ENCODE results near the gene CNOT10.
"Not testable (repeated sequence)": the region's sequence is repeated elsewhere in the genome, so short reads cannot be mapped to it uniquely, and the experiment has no call there.

Gene CNOT10

DNA sequence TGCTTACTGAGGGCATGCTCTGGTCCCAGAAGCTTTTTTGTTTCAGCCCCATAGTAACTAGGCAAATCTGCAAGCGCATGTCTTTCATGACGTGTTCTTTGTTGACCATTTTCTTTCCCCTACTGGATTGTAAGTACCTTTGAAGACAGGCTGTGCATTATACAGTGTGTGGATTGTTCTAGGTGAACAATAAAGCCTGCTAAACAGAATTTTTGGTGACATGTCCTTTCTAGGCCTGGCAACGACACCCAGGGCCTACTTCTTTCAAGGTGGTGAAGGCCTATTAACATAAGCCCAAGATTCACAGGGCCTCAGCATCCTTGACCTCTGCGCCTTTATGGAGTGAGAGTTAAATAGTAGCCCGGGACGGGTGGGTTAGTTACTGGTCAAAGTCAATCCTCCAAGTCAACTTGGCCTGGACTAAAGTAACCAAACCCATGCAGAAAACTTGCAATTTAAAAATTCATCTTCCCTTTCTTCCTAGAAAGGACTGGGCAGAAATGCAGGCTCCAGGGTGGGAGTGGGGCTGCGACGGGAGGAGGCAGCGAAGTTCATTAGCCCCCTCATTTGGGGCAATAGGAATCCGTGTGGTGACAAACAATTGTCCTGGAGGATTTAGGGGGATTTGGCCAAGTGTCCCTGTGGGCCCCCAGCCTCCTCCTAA, 95.2 kb downstream of the CNOT10 start:
- H3K79me2 ChIP-seq (ENCODE audit: control insufficient read depth, low read length): no peaks in the 10 kb centered on the region
- TF ChIP-seq, protein P1, sequence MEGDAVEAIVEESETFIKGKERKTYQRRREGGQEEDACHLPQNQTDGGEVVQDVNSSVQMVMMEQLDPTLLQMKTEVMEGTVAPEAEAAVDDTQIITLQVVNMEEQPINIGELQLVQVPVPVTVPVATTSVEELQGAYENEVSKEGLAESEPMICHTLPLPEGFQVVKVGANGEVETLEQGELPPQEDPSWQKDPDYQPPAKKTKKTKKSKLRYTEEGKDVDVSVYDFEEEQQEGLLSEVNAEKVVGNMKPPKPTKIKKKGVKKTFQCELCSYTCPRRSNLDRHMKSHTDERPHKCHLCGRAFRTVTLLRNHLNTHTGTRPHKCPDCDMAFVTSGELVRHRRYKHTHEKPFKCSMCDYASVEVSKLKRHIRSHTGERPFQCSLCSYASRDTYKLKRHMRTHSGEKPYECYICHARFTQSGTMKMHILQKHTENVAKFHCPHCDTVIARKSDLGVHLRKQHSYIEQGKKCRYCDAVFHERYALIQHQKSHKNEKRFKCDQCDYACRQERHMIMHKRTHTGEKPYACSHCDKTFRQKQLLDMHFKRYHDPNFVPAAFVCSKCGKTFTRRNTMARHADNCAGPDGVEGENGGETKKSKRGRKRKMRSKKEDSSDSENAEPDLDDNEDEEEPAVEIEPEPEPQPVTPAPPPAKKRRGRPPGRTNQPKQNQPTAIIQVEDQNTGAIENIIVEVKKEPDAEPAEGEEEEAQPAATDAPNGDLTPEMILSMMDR (IDR thresholded peaks at IDR 0.05; ENCODE audit: low read depth, low read length, poor library complexity, severe bottlenecking): no peak
- no peak for TF ChIP-seq EZH2phosphoT487 (IDR thresholded peaks at IDR 0.05; ENCODE audit: borderline replicate concordance, low read length)
- no peak overlapping the region for H3K27ac ChIP-seq (ENCODE audit: low read depth, low read length)
- H3K4me1 ChIP-seq (ENCODE audit: control insufficient read depth, low read length): peaks cover 9% of the 10 kb centered on the region
- no peaks in the 10 kb centered on the region for H3F3A ChIP-seq (ENCODE audit: control insufficient read depth, insufficient read depth)
- peaks cover 6% of the 10 kb centered on the region; the same call in 1 of the 2 replicates for H4K20me1 ChIP-seq (ENCODE audit: control insufficient read depth, insufficient read depth, low read depth, low read length)
- no peaks in the 10 kb centered on the region for H3K27me3 ChIP-seq (ENCODE audit: control insufficient read depth, low read length)
- peak overlapping the region; percentile 77 for H3K4me3 ChIP-seq (ENCODE audit: low read length)
- H3K36me3 ChIP-seq (ENCODE audit: control insufficient read depth, low read length): no peaks in the 10 kb centered on the region
- peak overlapping the region; percentile 97 for H3K4me2 ChIP-seq (ENCODE audit: low read length)
- H3K9me2 ChIP-seq (replicated peaks; ENCODE audit: control insufficient read depth, low read length): no peaks in the 10 kb centered on the region
- no peaks in the 10 kb centered on the region for H3K9me3 ChIP-seq (ENCODE audit: control insufficient read depth, insufficient read depth, low read length)

DNA sequence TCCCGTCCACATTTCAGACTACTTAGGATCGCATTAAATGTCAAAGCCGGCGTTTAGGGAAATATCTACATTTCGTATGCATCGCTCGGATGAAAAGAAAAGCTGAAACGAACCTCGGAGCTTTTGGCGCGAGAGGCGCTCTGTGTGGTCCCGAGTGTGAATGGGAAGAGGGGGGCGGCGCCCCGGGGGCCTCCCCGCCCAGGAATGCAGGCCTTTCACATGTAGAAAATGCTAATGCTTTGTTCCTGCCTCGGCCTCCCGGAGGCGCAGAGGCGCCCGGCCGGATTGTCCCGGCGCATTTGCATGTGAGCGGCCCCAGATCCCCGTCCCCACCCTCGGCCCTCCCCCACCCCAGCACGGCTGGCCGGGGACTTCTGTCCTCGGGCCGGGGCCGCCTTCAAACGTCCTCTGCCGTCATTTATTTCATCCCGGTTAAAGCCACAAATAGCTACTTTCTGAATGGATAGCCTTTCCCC, 95.8 kb downstream of the CNOT10 start:
- no peaks in the 10 kb centered on the region for H3K9me2 ChIP-seq (replicated peaks; ENCODE audit: control insufficient read depth, low read length)
- peak overlapping the region; percentile 97 for H3K4me2 ChIP-seq (ENCODE audit: low read length)
- no peaks in the 10 kb centered on the region for H3K9me3 ChIP-seq (ENCODE audit: control insufficient read depth, insufficient read depth, low read length)
- peak overlapping the region; percentile 77 for H3K4me3 ChIP-seq (ENCODE audit: low read length)
- H3K27me3 ChIP-seq (ENCODE audit: control insufficient read depth, low read length): no peaks in the 10 kb centered on the region
- H3F3A ChIP-seq (ENCODE audit: control insufficient read depth, insufficient read depth): no peaks in the 10 kb centered on the region
- H3K36me3 ChIP-seq (ENCODE audit: control insufficient read depth, low read length): no peaks in the 10 kb centered on the region
- no peaks in the 10 kb centered on the region for H3K79me2 ChIP-seq (ENCODE audit: control insufficient read depth, low read length)
- H4K20me1 ChIP-seq (ENCODE audit: control insufficient read depth, insufficient read depth, low read depth, low read length): peaks cover 6% of the 10 kb centered on the region; the same call in 1 of the 2 replicates
- no peak overlapping the region for H3K27ac ChIP-seq (ENCODE audit: low read depth, low read length)
- H3K4me1 ChIP-seq (ENCODE audit: control insufficient read depth, low read length): peaks cover 9% of the 10 kb centered on the region
- no peak for TF ChIP-seq EZH2phosphoT487 (IDR thresholded peaks at IDR 0.05; ENCODE audit: borderline replicate concordance, low read length)
- TF ChIP-seq, protein P1 (IDR thresholded peaks at IDR 0.05; ENCODE audit: low read depth, low read length, poor library complexity, severe bottlenecking): no peak

DNA sequence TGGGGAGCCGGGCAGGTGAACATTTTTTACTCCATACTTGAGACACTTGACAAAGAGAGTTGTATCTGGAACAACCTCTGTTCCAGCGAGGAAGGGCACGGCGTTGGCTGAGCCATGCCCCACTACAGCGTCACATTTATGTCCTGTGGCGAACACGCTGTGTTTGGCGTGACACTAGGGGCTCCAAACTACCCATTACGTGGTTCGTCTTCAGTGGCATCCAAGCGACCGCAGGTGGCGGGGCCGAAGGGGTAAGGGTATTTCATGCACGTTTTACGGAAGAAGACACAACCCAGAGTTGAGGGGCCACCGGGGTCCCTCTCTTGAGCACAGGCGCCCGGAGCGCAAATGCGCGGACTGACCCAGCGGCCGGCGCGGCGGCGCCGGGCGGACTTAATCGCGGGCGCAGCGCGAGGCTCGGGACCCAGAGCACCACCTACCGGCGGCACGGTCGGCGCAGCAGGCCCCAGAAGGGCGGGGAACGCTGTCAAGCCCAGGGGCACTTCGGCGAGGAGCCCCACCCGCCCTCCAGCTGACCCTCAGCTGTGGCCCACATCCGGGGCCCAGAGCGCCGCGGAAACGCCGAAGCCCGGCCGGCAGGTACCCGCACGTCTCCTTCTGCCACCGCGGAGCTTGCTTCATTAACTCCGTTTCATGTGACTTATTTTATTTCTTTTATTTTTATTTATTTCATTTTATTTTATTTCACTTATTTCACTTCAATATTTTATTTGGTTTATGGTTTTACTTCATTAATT, 96.4 kb downstream of the CNOT10 start:
- H3K4me2 ChIP-seq (ENCODE audit: low read length): peak overlapping the region; percentile 97
- no peaks in the 10 kb centered on the region for H3K9me2 ChIP-seq (replicated peaks; ENCODE audit: control insufficient read depth, low read length)
- H3F3A ChIP-seq (ENCODE audit: control insufficient read depth, insufficient read depth): no peaks in the 10 kb centered on the region
- H3K4me3 ChIP-seq (ENCODE audit: low read length): peak overlapping the region; percentile 77
- no peak overlapping the region for H3K27ac ChIP-seq (ENCODE audit: low read depth, low read length)
- no peak for TF ChIP-seq EZH2phosphoT487 (IDR thresholded peaks at IDR 0.05; ENCODE audit: borderline replicate concordance, low read length)
- TF ChIP-seq, protein P1 (IDR thresholded peaks at IDR 0.05; ENCODE audit: low read depth, low read length, poor library complexity, severe bottlenecking): peak; percentile 75
- no peaks in the 10 kb centered on the region for H3K9me3 ChIP-seq (ENCODE audit: control insufficient read depth, insufficient read depth, low read length)
- H3K36me3 ChIP-seq (ENCODE audit: control insufficient read depth, low read length): no peaks in the 10 kb centered on the region
- peaks cover 6% of the 10 kb centered on the region; the same call in 1 of the 2 replicates for H4K20me1 ChIP-seq (ENCODE audit: control insufficient read depth, insufficient read depth, low read depth, low read length)
- H3K27me3 ChIP-seq (ENCODE audit: control insufficient read depth, low read length): no peaks in the 10 kb centered on the region
- no peaks in the 10 kb centered on the region for H3K79me2 ChIP-seq (ENCODE audit: control insufficient read depth, low read length)
- peaks cover 9% of the 10 kb centered on the region for H3K4me1 ChIP-seq (ENCODE audit: control insufficient read depth, low read length)

DNA sequence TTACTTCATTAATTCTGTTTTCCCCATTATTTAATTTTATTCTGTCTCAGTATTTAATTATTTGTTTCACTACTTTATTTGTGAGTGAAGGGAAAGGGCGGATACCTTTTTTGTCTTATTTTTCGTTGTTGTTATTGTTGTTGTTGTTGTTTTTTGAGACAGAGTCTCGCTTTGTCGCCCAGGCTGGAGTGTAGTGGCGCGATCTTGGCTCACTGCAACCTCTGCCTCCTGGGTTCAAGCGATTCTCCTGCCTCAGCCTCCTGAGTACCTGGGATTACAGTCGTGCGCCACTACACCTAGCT, 96.9 kb downstream of the CNOT10 start:
- H3K27ac ChIP-seq (ENCODE audit: low read depth, low read length); H4K20me1 ChIP-seq (ENCODE audit: control insufficient read depth, insufficient read depth, low read depth, low read length); H3K9me2 ChIP-seq (replicated peaks; ENCODE audit: control insufficient read depth, low read length); H3K4me2 ChIP-seq (ENCODE audit: low read length); H3K9me3 ChIP-seq (ENCODE audit: control insufficient read depth, insufficient read depth, low read length); H3K79me2 ChIP-seq (ENCODE audit: control insufficient read depth, low read length); H3K4me1 ChIP-seq (ENCODE audit: control insufficient read depth, low read length); H3K36me3 ChIP-seq (ENCODE audit: control insufficient read depth, low read length); H3K4me3 ChIP-seq (ENCODE audit: low read length); H3F3A ChIP-seq (ENCODE audit: control insufficient read depth, insufficient read depth); H3K27me3 ChIP-seq (ENCODE audit: control insufficient read depth, low read length): not testable (repeated sequence)

Measured in DOHH2 (cell line).